HUES64 (cell line): ENCODE measurements around the gene SPSB3. TPM values are rescaled to one million over a fixed set of nuclear protein-coding genes. Genes with fewer than 3 reads are reported as not detected.
A peak's percentile ranks its signal among the peaks of the same experiment; 100 is the strongest.

Source experiments
- H3K27ac ChIP-seq: 2 replicates; pipeline ENCODE4 v1.7.0; 2013; ENCODE audit warnings: low read depth, low read length, inconsistent platforms
- H3K27me3 ChIP-seq: 2 replicates; pipeline ENCODE4 v1.6.1; 2013; ENCODE audit warnings: mild to moderate bottlenecking, low read length; ENCODE audit not compliant: insufficient read depth
- H3K36me3 ChIP-seq: 2 replicates; pipeline ENCODE4 v1.6.1; 2013; ENCODE audit warnings: mild to moderate bottlenecking, low read length; ENCODE audit not compliant: insufficient read depth
- H3K4me1 ChIP-seq: 2 replicates; pipeline ENCODE4 v1.6.1; 2013; ENCODE audit warnings: mild to moderate bottlenecking, low read length, moderate library complexity; ENCODE audit not compliant: insufficient read depth
- H3K4me3 ChIP-seq: 2 replicates; pipeline ENCODE4 v1.5.1; 2013; ENCODE audit warnings: mild to moderate bottlenecking, low read length, moderate library complexity
- H3K9ac ChIP-seq: 2 replicates; pipeline ENCODE4 v1.6.1; 2013; ENCODE audit warnings: mild to moderate bottlenecking, low read depth, low read length
- H3K9me3 ChIP-seq: 2 replicates; pipeline ENCODE4 v1.6.1; 2013; ENCODE audit warnings: low read depth, low read length; ENCODE audit not compliant: insufficient read depth
- WGBS: fragments of 150-250, 120-280 bp; methylation state at CpG from one replicate; pipeline ENCODE4 v1.1.7; 2013; ENCODE audit warnings: missing lambda C conversion rate; 5-methylcytosine and 5-hydroxymethylcytosine counted together
- polyA plus RNA-seq, 2 experiments: library from polyadenylated mRNA; stranded (reverse); fragments of 50-300 nt; gene quantifications; one replicate each; pipeline ENCODE4 v1.2.3, GENCODE V29; 2013

SPSB3 gene
- 19.3 TPM for polyA plus RNA-seq (2013, experiment 1 of 2)
- polyA plus RNA-seq (2013, experiment 2 of 2), result 19.5 TPM

DNA sequence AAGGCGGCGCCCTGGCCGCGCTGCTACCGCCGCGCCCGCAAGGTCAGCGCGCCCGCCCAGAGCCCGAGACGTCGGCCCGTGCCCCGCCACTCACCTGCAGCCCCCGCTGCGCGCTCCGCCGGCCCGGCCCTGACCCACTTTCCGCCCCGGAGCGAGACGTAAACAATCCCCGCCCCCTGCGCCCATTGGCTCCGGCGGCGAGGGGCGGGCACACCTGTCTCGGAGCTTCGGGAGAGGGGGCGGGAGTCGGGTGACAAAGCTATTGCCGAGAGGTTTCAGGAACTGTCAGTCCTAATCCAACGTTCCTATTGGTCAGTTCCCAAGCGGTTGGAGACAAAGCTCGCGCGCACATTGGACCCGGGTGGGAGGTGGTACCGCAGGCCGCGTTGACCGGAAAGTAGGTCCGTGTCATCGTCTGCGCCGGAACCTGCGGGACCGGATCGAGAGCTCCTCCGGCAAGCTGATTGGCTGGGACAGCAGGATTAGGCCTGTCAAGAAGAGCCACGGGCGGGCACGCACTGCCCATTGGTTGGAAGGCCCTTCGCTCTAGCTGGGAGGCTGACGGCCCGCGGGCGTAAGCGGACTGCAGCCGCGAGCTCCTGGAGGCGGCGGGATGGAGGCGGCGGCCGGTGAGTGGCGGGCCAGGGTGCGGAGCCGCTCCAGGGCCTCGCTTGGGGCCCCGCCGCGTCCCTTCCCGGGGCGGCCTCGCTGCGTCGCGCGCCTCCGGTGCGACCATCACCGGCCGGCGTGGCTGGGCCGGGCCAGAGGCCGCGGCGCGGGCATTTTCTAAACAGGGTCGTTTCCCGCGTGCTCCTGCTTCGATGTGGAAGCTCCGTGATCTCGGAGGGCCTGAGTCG is at the start of gene SPSB3, which contains the start of gene NUBP2:
TSS of gene SPSB3 (minus strand) at position 164 of the 857 bp plus-strand sequence. CDS start 1,088 bp downstream, outside the sequence.
TSS of gene NUBP2 (plus strand) at position 553 of the 857 bp plus-strand sequence. CDS start at position 614, 61 bp downstream.
- H3K9ac ChIP-seq, result peak within 1 kb of the TSS; percentile 86
- peak within 1 kb of the TSS; percentile 98 for H3K4me3 ChIP-seq
- H3K9me3 ChIP-seq, result no peaks in the 10 kb centered on the region
- H3K4me1 ChIP-seq, result no peaks in the 10 kb centered on the region; the same call in 1 of the 2 replicates
- H3K27me3 ChIP-seq, result no peaks in the 10 kb centered on the region
- peak within 1 kb of the TSS; percentile 57 for H3K27ac ChIP-seq
- peaks cover 30% of the 10 kb centered on the region for H3K36me3 ChIP-seq
- WGBS, result under 1% methylated on average over 102 of the region's 102 CpGs

DNA sequence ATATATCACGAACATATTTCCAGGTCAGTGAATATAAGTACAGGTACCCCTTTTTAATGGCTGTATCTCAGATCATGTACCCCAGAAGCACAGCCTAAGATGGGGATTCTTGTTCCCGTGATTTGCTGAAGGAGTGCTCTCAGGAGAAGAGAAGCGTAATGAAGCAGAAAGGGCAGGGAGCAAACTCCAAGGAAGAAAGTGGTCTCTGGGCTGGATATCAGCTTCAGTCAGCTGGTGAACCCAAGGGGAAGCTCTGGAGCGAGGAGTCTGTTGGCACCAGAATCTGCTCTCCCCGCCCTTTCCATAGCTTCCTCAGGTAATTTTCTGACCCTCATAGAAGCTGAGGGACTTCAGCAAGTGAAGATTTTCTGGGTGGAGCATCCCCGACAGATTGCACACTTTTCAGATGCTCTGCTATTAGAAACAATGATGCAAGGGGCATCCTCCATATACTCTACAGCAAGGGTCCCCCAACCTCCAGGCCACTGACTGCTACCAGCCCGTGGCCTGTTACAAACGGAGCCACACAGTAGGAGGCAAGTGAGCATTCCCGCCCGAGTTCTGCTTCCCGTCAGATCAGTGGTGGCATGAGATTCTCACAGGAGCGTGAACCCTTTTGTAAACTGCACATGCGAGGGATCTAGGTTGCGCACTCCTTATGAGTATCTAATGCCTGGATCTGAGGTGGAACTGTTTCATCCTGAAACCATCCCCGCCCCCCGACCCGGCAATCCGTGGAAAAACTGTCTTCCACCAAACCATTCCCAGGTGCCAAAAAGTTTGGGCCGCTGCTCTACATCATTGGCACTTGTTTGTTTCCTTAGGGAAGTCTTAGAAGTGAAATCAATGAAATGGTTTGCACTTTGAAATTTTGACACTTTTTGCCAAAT is 49.1 kb upstream of the SPSB3 start:
- Histone ChIP-seq H3K36me3 (no peaks in the 10 kb centered on the region), H3K27ac (no peak overlapping the region), H3K9me3 (no peaks in the 10 kb centered on the region), H3K27me3 (no peaks in the 10 kb centered on the region), H3K4me3 (no peak overlapping the region), H3K4me1 (no peaks in the 10 kb centered on the region), H3K9ac (no peak overlapping the region)
- 91% methylated on average over 18 of the region's 19 CpGs for WGBS

DNA sequence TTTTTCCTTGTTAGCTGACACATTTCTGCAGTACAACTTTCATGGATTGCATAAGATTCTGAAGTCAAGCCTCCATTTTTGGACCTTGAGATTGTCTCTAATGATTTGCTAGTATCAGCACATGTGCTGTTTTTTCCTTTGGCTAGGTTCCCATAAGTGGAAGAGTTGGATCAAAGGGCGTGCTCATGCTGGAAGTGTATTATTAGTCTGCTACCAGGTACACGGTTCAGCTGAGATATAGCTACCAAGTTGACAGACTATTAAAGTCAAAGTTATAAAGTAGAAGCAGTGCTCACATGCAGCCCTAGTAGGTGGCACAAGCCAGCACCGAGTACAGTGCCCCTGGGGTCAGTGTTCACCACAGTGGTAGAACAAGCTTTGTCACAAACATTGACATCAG is 47.8 kb upstream of the SPSB3 start:
- Histone ChIP-seq H3K4me1 (no peaks in the 10 kb centered on the region), H3K27ac (no peak overlapping the region)
- WGBS, result 88% methylated on average over 3 of the region's 3 CpGs

DNA sequence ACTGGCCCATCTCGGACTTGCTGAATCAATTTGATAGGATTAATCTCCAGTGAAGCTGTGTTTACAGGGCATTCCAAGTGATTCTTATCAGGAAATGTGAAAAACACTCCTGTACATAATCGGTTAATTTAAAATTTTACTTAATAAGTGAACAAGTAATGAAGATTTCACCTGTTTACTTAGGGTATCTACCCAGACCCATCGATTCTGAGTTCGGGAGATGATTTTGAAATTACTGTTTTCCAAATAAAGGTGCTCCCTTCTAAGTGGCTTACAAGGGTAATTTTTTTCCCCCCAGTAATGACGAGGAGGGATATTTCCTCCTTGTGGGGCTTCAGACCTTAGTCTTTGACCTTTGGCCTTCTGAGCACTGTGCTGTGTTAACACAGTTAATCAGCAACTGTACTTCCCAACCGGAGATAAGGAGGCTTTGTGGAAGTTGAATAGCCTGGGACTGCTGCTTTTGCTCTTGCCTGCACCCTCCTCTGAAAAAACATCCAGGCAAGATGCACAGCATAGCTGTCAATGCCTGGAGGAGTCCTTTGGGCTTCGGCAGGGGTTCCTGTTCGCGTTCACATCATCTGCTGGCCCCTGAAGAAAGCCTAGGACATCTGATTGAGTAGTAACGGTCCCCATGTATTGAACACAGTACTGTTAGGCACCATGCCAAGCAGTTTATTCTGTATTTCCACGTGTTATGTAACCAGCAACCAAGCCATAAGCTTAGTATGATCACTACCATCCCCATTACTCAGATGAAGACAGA is 46.5 kb upstream of the SPSB3 start:
- peak overlapping the region; percentile 78 for H3K4me3 ChIP-seq
- H3K9ac ChIP-seq, result no peak overlapping the region
- H3K4me1 ChIP-seq, result no peaks in the 10 kb centered on the region
- peaks cover 3% of the 10 kb centered on the region; the same call in 1 of the 2 replicates for H3K27me3 ChIP-seq
- H3K36me3 ChIP-seq, result no peaks in the 10 kb centered on the region
- no peaks in the 10 kb centered on the region for H3K9me3 ChIP-seq
- WGBS, result 92% methylated on average over 10 of the region's 11 CpGs
- H3K27ac ChIP-seq, result no peak overlapping the region

More for the DNA sequence above, 47.8 kb upstream of the SPSB3 start:
- no peak overlapping the region for H3K4me3 ChIP-seq
- H3K9me3 ChIP-seq, result no peaks in the 10 kb centered on the region
- peaks cover 3% of the 10 kb centered on the region; the same call in 1 of the 2 replicates for H3K27me3 ChIP-seq
- no peaks in the 10 kb centered on the region for H3K36me3 ChIP-seq
- no peak overlapping the region for H3K9ac ChIP-seq

DNA sequence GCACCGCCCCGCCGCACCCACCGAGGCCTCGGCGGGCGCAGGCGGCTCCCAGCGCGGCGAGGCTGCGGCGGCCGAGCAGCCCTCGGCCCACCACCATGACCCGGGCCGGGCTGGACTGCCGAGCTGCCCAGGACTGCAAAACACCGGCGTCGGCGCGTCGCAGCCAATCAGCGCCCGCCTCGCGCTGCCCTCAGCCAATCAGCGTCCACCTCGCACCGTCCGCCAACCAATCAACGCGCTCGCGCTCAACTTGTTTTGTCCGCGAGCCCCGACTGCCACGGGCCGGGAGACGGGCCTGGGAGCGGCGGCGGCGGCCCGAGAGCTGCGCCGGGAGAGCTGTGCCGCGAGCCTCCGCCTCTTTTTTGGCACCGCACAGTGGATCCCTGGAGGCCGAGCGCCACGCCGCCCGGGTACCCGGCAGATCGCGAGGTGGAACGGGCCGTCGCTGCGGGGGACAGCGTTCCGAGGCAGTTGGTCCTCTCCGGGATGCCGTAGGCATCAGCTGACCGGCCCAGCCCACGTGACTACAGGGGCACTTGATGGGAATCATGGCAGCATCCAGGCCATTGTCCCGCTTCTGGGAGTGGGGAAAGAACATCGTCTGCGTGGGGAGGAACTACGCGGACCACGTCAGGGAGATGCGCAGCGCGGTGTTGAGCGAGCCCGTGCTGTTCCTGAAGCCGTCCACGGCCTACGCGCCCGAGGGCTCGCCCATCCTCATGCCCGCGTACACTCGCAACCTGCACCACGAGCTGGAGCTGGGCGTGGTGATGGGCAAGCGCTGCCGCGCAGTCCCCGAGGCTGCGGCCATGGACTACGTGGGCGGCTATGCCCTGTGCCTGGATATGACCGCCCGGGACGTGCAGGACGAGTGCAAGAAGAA is 44.6 kb upstream of the SPSB3 start, which contains the start of the genes FAHD1 and HAGH:
TSS of gene FAHD1 (plus strand) at position 516 of the 883 bp plus-strand sequence. CDS start at position 549, 33 bp downstream.
TSS of gene HAGH (minus strand) at position 135 of the 883 bp plus-strand sequence. CDS start at position 97, 38 bp downstream.
- Histone ChIP-seq H3K27ac (peak within 1 kb of the TSS; percentile 61), H3K4me3 (peak within 1 kb of the TSS; percentile 78), H3K27me3 (peaks cover 3% of the 10 kb centered on the region; the same call in 1 of the 2 replicates), H3K9me3 (no peaks in the 10 kb centered on the region), H3K36me3 (no peaks in the 10 kb centered on the region), H3K9ac (peak within 1 kb of the TSS; percentile 77), H3K4me1 (no peaks in the 10 kb centered on the region)
- under 1% methylated on average over 104 of the region's 104 CpGs for WGBS

DNA sequence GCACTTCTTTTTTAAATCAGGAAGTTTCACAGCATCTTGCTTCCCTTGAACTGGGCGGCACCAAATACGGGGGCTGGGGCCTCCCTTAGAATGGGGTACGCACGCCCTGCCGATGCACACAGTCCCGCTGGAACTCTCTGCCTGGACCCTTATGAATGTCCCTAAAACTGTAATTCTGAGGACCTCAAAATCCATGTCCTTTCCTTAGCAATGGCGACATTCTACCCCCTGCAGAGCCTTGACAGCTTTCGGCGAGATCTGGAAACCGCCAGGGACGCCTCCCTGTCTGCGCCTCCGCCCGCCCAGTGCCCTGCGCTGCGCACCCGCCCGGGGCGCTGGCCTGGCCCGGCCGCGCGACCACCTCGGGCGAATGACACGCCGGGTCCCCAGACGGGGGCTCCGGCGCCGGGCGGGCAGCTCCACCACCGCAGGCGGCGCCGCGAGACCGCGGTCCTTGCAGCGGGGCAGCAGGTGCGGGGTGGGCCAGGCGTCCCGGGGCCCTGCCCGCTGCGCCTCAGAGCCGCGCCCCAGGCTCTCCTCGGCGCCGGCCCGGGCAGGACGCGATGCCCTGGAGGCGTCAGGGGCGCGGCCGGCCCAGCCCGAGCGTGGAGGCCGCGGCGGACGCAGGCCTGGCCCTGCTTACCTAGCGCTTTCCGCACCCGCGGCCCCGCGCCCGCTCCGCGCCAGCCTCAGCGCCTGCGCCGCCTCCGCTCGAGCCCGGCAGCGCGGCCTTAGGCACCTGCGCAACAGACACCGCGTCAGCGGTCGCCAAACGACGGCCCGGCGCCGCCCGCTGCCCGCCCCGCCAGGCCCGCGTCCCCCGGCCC is 43.7 kb upstream of the SPSB3 start:
- no peak overlapping the region for H3K27ac ChIP-seq

DNA sequence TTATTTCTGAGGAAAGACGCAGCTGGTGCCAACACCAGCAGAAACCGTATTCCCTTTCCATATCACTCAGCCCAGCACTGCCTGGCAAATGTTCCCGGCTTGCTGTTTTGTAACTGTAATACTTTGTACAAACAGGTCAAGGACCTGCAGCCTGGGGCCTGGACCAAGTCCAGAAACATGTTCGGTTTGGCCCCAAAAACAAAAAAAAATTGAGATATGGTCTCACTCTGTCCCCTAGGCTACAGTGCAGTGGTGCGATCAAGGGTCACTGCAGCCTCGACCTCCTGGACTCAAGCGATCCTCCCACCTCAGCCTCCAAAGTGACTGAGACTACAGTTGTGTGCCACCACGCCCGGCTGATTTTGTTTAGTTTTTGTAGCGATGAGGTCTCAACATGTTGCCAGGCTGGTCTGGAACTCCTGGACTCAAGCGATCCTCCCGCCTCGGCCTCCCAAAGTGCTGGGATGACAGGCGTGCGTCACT is 43.1 kb upstream of the SPSB3 start:
- 89% methylated on average over 15 of the region's 15 CpGs for WGBS
- Histone ChIP-seq H3K9me3 (no peaks in the 10 kb centered on the region), H3K36me3 (no peaks in the 10 kb centered on the region), H3K4me1 (no peaks in the 10 kb centered on the region), H3K9ac (no peak overlapping the region), H3K4me3 (peak overlapping the region; percentile 78), H3K27me3 (peaks cover 3% of the 10 kb centered on the region; the same call in 1 of the 2 replicates), H3K27ac (no peak overlapping the region)

More for the DNA sequence above, 43.7 kb upstream of the SPSB3 start:
- H3K27me3 ChIP-seq, result peaks cover 3% of the 10 kb centered on the region; the same call in 1 of the 2 replicates
- WGBS, result 4% methylated on average over 96 of the region's 96 CpGs
- H3K36me3 ChIP-seq, result no peaks in the 10 kb centered on the region
- no peaks in the 10 kb centered on the region for H3K4me1 ChIP-seq
- peak overlapping the region; percentile 78 for H3K4me3 ChIP-seq
- H3K9me3 ChIP-seq, result no peaks in the 10 kb centered on the region
- H3K9ac ChIP-seq, result peak overlapping the region; percentile 44; the same call in 1 of the 2 replicates

DNA sequence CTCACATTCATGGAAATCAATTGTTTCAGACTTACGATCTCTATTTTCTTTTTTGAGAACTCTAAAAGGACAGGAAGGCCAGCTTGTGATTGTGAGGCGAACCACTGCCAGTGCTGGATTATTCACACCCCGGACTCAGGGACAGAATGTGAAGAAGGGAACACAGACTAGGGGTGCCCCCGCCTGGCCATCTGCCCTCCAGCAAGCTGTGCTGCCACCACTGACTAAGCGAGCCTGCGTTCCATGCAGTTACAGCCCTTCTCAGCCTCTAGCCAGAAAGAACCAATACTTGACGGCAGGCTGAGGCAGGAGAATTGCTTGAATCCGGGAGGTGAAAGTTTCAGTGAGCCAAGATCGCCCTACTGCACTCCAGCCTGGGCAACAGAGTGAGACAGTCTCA is 41.5 kb upstream of the SPSB3 start:
- H3K4me3 ChIP-seq, result no peak overlapping the region
- 68% methylated on average over 9 of the region's 9 CpGs for WGBS
- H3K9ac ChIP-seq, result no peak overlapping the region
- H3K4me1 ChIP-seq, result no peaks in the 10 kb centered on the region
- no peaks in the 10 kb centered on the region for H3K36me3 ChIP-seq
- H3K27ac ChIP-seq, result no peak overlapping the region
- H3K27me3 ChIP-seq, result peaks cover 3% of the 10 kb centered on the region; the same call in 1 of the 2 replicates
- no peaks in the 10 kb centered on the region for H3K9me3 ChIP-seq

DNA sequence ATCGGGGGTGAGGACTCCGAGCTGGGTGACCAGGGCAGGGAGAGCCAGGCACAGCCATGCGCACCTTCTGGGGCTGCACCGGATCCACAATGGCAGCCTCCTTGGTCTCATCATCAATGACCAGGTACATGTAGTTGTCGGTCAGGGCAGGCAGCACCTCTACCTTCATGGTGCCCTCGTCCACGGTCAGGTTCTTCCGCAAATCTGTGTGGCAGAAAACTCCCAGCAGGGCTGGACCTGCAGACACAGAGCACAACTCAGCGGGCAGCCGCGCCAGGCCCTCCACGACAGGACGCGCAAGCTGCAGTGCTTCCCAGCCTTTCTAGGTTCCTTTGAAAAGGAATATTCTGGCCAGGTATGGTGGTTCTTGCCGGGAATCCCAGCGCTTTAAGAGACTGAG is 40.4 kb upstream of the SPSB3 start:
- Histone ChIP-seq H3K9ac (no peak overlapping the region), H3K4me1 (no peaks in the 10 kb centered on the region), H3K9me3 (no peaks in the 10 kb centered on the region), H3K4me3 (no peak overlapping the region), H3K36me3 (no peaks in the 10 kb centered on the region), H3K27me3 (peaks cover 3% of the 10 kb centered on the region; the same call in 1 of the 2 replicates), H3K27ac (no peak overlapping the region)
- WGBS, result 90% methylated on average over 16 of the region's 16 CpGs
